Measurements from ENCODE around the gene ZFAND2A.
"Not testable (repeated sequence)": the region's sequence is repeated elsewhere in the genome, so short reads cannot be mapped to it uniquely, and the experiment has no call there.

The ZFAND2A gene, protein sequence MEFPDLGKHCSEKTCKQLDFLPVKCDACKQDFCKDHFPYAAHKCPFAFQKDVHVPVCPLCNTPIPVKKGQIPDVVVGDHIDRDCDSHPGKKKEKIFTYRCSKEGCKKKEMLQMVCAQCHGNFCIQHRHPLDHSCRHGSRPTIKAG

DNA sequence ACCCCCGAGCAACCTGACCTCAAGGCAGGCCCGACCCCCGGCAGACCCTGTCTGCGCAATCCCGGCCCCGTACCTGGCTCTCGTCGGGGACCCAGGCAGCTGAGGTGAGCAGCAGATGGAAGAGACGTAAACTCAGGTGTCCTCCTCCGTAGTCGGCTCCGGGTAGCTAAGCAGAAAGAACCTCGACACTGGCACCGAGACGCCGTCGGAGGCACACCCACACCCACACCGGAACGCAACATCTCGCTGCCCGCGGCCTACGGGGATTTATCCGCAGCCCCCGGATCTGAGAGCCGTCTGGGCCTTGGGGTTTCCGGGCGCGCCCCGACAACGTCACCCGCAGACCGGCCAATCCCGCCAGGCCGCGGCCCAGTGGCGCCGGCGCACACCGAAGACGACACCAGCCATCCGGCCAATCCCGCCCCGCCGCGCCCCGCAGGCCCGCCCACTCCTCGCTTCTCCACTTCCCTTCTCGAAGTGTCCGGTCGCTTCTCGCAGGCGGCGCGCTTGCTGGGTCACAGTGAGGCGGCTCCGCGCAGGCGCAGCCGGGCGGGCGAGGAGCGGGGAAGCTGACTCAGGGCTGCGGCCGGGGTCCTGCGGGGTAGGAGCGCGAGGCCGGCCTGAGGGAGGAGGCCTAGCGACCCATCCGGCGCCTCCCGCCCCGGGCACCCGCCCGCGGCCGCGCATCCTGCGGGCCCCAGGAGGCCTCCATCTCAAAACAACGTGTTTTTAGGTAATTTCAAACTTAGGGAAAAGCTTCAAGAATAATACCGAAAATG lies at the start of gene ZFAND2A:
Gene ZFAND2A, minus strand, starts transcription at position 306 of the 779 bp plus-strand sequence. CDS start 1,984 bp downstream, outside the sequence.
- DNase-seq = peak; percentile 49 to 99 (median 96)

DNA sequence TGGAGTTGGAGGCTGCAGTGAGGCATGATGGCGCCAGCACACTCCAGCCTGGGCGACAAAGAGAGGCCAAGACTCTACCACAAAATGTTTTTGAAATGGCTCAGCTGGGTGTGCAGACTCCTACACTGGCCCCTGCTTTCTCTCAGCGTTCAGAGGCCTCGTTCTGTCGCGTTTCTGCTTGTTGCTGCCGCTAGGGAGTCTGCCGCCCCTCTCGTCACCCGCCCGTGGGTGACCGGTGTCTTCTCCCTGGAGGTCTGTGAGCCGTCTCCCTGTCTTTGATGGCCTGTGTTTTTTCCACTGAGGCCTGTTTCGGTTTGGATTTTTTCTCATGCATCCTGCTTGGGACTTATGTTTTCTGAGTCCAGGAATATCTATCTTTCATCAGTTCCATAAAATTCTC lies 49.1 kb upstream of the ZFAND2A start:
- no peak for DNase-seq

DNA sequence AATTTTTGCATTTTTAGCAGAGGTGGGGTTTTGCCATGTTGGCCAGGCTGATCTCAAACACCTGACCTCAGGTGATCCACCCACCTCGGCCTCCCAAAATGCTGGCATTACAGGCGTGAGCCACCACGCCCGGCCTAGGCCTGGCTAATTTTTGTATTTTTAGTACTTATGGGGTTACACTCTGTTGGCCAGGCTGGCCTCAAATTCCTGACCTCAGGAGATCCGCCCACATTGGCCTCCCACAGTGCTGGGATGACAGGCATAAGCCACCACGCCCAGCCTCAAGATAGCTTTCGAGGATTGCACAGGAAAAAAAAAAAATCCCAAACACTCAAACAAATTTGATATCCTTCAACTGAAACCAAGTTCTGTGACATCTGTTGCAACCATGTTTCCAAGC lies 45.7 kb upstream of the ZFAND2A start:
- DNase-seq = not testable (repeated sequence)

DNA sequence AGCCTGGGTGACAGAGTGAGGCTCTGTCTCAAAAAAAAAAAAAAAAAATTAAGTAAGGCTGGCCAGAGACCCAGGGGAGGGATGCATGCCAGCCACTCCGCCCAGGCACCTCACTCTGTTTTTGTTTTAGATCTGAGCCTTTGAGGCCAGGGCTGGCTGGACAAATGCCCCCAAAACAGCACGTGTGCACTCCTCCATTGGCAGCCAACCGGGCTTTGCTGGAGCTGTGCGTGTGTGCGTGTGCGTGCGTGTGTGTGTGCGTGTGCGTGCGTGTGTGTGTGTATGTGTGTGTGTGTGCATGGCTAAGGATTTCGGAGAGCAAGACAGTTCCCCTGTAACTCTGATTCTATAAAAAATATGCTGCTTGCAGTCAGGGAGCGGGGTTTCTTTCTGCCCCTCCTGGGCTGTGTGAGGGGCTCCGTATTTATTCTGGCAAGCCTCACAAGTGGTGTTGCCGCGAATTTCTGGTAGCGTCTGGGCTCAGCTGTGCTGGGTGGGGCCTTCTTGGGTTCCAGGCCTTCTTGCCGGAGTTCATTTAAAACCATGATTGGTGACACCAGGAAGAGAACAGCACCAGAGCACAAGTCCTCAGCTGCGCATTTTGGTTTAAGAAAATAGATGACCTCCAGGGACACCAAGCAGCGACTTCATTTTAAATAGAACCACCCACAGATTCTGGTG lies 44.6 kb upstream of the ZFAND2A start:
- no peak for DNase-seq

DNA sequence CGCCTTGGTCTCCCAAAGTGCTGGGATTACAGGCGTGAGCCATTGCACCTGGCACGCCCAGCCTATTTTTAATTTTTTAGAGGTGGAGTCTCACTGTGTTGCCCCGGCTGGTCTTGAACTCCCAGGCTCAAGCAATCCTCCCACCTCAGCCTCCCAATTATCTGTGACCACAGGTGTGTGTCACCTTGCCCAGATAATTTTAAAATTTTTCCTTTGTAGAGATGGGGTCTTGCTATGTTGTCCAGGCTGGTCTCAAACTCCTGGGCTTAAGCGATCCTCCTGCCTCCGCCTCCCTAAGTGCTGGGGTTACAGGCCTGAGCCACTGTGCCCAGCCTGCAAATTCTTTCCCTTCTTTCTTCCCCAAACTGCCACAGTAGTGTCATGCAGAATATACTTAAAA lies 42.9 kb upstream of the ZFAND2A start:
- DNase-seq = not testable (repeated sequence)

DNA sequence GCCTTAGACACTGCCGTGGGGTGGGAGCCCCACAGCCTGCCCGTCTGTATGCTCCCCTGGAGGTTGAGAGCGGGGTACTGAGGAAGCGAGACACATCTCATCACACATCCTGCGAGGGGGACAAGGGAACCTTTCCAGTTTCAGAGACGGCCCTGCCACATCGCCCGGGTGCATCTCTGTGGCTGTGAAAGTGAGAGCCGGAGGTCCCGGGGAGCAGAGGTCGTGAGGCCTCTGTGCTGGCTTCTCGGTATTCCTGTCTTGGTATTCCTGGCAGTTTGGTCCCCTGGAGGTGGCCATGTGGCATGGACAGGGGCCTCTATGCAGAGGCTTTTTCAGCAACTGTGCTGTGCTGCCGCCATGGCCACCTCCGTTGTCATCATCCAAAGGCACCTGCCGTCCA lies 41.9 kb upstream of the ZFAND2A start:
- DNase-seq = no peak

DNA sequence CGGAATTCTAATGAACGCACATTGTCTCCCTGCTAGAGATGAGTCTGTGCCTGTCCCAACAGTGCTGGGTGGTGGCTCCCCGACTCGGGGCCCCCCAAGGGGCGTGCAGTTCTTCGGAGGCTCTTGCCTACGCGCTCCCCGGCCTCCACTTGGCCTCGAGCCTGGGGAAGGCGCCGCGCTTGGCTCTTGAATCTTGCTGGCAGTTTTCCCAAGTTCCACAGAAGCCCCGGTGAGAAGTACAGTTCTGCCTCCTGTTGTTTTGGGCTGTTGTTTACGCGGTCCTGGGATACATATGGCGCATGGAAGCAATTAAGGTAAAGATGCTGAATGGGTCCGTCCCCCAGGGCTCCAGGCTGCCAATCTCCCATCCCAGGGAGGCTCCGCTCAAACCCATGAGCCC lies 40.0 kb upstream of the ZFAND2A start:
- DNase-seq = no peak

DNA sequence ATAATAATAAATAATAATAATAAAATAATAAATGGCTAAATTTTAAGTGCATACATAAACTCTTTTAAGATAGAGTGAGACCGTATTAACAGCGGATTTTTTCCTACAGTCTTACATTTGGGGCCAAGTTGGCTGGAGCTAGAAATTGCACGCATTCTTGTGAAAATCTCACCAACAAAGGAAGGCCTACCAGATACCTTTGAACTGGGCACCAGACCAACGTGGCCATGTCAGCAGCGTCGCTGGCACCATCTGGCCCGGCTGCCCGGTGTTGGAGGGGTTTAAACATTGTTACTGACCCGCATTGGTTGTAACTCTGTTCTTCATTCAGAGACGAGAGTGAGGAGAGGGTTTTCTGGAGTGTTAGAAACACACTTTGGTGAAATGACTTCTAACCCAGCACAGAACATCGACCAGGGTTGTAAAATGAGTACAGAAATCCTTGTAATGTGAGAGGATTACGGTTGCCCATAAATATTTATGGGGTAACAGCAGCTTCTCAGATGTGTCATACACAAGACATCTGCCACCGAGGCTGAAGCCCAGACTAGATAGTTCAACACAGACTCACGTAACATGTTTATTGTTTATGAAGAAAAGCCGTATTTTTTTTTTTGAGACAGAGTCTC lies 38.1 kb upstream of the ZFAND2A start:
- DNase-seq = no peak

DNA sequence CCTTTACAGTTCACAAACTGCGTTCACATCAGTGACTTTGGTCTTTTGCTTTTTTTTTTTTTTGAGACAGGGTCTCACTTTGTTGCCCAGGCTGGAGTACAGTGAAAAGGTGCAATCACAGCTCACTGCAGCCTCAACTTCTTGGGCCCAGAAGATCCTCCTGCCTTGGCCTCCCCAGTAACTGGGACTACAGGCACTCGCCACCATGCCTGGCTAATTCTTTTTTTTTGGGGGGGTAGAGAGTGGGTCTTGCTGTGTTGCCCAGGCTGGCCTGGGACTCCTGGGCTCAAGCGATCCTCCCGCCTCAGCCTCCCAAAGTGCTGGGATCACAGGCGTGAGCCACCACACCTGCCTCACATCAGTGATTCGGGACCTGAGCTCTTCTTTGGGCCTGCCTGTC lies 37.0 kb upstream of the ZFAND2A start:
- no peak for DNase-seq

DNA sequence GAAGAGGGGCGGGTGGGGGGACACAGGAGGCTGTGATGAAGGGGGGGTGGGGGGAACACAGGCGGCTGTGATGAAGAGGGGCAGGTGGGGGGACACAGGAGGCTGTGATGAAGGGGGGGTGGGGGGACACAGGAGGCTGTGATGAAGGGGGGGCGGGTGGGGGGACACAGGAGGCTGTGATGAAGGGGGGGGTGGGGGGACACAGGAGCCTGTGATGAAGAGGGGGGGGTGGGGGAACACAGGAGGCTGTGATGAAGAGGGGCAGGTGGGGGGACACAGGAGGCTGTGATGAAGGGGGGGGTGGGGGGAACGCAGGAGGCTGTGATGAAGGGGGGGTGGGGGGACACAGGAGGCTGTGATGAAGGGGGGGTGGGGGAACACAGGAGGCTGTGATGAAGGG lies 36.4 kb upstream of the ZFAND2A start:
- not testable (repeated sequence) for DNase-seq

DNA sequence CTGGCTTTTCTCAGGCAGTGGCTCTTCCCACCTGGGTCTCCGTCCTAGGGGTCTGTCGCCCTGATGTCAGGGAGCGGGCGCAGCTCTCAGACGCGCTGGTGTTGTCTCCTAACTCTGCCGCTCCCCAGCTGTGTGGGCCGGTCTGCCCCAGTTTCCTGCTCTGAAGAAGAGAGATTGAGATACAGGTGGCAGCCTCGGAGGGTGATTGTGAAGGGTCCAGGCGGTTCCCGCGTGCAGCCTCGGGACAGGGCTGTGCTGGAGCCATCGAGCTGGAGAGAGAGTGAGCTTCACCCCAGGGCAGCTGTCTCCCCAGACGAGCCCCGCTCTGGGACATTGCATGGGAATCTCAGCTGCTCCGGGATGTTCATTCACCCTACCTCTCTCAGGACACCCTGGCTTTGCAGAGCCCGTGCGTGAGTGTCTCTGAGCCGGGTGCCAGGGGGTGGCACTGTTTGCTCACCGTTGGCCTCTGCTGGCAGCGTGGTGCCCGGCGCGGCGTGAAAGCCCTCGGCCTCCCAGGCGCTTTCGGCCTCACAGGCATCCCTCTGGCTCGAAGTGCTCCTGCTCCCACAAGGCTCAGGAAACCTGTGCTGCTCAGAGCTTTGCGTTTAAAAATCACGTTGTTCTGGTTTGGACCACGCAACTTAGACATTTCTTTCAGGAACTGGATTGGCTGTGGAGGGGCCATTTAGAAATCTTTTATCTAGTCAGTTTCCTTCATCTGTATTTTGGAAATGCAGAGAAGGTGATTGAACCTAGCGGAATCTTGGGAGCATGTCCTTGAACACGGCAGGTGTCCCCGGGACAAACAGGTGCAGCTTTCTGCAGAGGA lies 33.8 kb upstream of the ZFAND2A start:
- DNase-seq = peak in 38 of 56 donors; percentile 4 to 76 (median 33)

DNA sequence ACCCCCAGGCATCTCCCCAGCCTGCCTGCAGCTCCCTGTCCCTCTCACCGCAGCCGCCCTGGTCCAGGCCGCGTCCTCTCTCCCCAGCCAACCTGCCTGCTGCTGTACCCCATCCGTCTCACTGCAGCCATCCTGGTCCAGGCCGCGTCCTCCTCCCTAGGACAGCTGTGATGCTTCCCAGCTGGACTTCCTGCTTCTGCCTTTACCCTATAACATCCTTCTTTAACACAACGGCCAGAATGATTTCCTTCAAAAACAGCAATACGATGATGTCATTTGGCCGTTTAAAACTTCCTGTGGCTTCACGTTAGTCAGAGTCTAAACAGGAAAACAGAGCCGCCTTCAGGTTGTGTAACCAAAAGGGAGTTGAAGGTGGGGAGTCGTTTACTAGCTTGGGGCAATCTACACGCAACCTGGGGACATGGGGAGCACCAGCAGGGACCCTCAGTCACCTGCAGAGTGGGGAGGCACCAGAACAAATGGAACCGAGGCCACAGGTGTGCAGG lies 32.2 kb upstream of the ZFAND2A start:
- no peak for DNase-seq

DNA sequence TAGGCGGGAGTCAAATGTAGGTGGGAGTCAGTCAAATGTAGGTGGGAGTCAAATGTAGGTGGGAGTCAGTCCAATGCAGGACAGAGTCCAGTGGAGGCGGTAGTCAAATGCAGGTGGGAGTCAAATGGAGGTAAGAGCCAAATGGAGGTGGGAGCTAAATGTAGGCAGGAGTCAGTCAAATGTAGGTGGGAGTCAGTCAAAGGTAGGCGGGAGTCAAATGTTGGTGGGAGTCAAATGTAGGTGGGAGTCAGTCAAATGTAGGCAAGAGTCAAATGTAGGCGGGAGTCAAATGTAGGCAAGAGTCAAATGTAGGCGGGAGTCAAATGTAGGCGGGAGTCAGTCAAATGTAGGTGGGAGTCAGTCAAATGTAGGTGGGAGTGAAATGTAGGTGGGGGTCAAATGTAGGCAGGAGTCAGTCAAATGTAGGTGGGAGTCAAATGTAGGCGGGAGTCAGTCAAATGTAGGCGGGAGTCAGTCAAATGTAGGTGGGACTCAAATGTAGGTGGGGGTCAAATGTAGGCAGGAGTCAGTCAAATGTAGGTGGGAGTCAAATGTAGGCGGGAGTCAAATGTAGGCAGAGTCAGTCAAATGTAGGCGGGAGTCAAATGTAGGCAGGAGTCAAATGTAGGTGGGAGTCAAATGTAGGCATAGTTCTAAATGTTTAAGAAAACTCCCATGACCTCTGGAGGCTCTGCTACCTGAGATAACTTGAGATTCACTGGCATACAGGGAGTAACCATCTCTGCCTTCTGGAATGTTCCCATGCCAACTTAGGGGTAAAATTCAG lies 30.2 kb upstream of the ZFAND2A start:
- no peak for DNase-seq

DNA sequence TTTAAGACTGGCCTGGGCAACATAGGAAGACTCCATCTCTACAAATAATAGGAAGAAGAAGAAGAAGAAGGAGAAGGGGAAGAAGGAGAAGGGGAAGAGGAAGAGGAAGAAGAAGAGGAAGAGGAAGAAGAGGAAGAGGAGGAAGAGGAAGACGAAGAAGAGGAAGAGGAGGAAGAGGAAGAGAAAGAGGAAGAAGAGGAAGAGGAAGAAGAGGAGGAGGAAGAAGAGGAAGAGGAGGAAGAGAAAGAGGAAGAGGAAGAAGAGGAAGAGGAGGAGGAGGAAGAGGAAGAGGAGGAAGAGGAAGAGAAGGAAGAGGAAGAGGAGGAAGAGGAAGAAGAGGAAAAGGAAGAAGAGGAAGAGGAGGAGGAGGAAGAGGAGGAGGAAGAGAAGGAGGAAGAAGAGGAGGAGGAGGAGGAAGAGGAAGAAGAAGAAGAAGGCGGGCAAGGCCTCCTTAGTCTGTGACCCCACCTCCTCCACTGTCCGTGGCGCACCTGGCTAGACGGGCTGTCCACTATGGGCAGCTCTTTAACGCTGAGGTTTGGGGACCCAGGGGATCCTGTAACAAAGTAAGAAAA lies 28.8 kb upstream of the ZFAND2A start:
- DNase-seq = no peak

DNA sequence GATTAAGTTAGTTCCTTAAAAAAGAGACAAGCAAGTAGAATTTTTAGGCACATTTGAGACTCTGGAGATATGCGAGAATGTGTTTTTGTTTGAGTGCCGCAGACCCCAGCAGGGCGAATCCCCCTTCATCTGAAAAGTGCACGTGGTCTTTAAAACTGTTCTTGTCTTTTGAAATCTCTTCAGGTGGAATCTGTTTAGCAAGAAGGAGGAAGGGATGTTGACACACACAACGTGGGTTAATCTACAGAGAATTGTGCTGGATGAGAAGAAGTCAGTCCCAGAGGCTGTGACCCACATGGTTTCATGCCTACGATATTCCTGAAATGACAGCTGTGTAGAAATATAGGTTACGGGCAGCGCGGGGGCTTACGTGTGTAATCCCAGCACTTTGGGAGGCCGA lies 27.1 kb upstream of the ZFAND2A start:
- no peak for DNase-seq

DNA sequence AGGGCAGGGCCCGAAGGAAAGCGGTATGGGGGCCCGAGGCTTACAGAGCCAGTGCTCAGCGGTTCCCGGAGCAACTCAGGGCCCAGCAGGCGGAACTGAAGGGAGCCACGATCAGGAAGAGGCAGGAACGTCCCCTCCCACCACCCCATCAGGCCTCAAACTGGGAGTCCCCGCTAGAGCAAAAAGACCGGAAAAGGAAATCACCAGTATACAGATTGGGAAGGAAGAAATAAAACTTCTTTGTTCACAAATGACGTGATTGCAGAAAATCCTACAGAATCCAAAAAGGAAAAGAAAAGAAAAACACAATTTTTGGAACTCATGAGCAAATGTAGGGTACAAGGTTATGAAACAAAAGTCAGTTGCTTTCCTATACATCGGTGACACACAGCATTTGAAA lies 21.6 kb upstream of the ZFAND2A start:
- DNase-seq = no peak

DNA sequence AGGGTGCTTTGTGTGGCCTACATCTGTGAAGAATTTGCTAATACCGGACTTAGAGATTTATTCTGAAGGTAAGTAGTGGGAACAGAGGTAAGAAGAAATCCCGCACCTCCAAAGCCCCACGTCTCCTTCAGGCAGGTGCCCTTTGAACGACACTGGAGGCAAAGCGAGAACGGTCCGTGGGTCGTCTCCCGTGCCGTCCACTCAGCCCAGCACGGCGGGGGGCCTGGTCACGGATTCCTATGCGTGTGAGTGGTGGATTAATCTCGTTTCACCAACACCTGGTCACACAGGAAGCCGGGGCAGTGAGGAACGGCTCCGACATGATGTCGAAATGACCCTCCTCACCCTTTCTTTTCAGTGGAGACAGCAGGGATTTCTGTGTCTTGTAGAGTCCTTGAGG lies 21.0 kb upstream of the ZFAND2A start:
- no peak for DNase-seq

DNA sequence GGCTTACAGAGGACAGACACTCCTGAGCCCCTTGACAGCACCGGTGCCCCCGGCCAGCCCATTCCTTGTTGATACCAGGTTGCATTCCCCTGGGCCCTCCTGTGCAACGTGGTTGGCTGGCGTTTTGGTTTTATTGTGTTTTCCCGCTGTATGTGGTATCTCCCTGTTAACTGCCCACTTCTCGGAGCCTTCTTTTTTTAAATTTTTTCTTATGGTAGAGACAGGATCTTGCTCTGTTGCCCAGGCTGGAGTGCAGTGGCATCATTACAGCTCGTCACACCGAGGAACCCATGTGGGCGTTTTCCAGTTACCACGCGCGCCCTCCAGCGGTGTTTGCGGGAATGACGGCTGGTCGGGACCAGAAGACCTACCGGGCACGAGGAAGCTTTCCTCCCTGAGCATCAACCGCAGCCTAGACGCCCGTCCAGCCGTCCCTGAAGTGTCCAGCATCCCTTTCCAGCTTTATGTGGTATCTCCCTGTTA lies 16.9 kb upstream of the ZFAND2A start:
- DNase-seq = peak in 14 of 56 donors; percentile 4 to 60 (median 12)
